Stimulated activated naive CD4-positive, alpha-beta T cell (primary cell): ENCODE measurements around the gene BPHL.
"Not testable (repeated sequence)": the region's sequence is repeated elsewhere in the genome, so short reads cannot be mapped to it uniquely, and the experiment has no call there.

ENCODE experiments used
- DNase-seq, 6 experiments: peaks; one replicate each; lab custom pipeline; 2025; lab: John Stamatoyannopoulos, UW

Gene BPHL

DNA sequence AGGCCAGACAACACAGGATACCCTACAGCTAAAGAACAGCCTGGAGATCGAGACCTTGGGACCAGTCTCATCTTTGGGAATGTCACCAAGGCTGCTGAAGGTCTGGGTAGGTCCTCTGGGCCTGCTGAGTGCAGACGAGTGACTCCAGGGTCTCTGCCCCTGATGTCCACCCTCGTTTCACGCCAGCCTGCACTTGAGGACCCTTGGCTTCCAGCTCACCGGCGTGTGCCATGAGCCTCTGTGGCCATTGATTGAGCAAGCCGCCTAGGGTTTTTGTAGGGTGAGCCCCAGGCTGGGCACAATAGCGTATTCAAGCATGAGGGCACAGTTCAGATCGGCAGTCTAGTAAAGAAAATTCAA, 4.3 kb downstream of the BPHL start:
- no peak for DNase-seq

DNA sequence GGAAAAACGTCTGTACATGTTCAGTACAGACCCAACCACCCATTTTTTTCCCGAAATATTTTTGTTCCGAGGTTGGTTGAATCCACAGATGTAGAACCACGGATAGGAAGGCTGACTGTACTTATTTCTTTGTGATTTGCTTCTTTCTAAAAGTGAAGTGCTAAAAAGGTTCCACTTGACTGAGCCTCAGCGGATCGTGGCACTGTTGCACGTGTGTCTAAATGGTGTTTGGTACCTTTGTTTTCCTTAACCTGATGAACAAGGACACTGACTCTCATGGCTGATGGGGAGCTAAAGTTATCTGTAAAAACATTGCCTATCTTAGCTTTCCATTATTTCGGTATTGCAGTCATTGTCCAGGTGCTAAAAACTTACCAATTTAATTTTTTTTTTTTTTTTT, 6.2 kb downstream of the BPHL start:
- no peak for DNase-seq

DNA sequence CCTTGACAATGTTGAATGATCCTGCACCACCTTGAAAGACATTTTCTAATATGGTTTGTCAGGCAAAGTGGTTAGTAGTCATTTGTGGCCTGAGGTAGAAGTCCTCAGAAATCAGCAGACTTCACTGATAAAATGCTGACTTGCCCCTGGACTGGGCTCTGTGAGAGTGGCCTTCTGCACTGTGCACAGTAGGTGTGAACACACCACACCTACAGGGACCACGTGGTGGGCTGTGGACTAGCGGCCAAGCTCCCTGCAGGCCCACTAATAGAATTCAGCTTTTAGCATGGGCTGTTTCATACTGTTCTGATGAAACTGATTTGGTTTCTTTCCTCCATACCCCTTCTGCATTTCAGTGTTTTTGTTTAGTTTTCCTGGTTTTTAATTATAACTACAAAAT, 7.3 kb downstream of the BPHL start:
- DNase-seq, result no peak

DNA sequence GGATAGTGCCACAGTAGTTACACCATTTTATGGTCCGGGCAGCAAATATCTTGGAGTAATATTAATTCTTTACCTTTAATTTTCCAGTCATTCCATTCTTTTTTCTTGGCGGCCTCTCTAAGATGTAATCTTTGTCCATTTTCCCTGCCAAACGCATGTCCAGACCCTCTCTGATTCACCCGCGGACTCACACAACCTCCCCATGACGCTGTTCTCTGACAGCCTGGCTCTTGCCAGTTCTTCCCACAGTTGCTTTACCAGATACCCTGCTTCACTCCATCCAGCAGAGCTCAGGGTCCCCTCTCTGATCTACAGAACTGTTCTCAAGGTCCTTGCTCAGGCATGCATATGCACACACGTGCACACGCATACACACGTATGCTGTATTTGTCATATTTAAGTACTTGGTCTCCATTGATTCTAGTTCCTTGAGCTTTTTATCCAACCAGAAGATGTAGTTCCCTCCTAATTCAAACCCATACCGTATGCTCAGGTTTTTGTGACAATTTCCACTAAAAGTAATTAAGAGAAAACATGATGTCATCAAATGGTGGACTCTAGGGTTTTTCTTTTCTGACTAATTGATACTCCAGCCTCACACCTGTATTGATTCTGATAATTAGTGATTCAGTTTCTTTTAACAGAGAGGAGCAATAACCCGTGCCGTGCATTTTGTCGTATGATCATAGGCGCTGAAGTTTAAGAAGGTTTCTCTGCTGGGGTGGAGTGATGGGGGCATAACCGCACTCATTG, 10.0 kb downstream of the BPHL start:
- no peak for DNase-seq

DNA sequence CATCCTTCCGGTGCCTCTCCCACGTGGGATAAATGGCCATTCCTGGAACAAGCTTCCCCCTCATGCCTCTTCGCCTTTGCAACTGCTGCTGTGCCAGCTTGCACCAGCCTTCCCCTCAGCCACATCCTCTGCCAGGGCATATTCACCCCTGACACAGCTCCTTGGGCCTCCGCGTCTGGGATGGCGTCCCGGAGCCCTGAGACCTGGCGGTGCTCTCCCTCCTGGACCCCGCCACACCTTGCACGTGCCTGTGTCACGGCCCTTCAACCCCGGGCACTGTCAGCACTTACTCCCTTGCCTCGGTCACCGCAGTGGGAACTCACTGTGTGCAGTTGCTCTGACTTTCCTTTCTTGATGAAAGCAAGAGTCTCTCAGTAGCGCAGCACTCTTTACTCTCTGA, 13.2 kb downstream of the BPHL start:
- DNase-seq, result no peak

DNA sequence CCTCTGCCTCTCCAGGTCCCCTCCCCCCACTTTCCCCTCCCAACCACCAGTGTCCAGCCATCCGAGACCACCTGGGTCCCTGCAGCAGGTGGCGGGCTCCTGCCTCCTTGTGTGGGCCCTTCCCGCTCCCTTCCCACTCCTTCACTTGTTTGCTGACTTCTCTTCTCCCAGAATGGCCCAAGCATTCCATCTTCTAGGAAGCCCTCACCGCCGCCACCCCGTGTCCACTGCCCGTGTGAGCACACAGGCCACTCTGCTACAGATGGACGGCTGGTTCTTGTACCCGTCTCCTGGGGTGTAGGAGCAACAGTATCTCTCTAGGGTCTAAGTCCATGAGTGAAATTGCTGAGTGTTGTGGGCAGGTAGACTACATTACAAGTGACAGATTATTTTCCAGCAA, 15.0 kb downstream of the BPHL start:
- no peak for DNase-seq

DNA sequence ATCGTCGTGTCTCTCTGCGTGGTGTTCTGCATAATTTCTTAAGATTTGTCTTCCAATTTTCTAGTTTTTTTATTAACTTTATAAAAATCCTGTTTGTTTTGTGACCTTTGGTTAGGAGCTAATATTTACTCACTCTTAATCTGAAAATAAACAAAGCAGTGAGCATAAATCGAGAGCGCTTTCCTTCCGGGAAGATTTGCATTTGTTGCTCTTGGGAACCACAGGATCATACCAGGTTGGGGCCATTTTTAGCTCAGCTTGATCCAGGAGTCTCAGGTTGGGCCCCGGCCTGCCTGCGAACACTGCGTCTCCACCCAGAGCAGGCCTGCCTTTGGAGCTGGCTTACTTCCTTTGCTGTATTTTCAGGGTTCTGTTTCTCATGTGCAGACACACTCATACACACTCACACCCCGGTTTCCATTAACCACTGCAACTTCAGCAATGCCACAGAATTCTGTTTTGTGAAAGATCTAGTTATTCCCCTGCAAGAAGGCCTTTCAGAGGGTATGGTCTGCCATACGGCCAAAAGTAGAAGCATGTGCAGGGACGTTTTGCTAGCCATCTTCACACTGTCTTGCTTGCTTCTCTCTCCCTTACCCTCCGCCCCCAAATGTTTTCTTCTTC, 17.3 kb downstream of the BPHL start:
- DNase-seq, result no peak

DNA sequence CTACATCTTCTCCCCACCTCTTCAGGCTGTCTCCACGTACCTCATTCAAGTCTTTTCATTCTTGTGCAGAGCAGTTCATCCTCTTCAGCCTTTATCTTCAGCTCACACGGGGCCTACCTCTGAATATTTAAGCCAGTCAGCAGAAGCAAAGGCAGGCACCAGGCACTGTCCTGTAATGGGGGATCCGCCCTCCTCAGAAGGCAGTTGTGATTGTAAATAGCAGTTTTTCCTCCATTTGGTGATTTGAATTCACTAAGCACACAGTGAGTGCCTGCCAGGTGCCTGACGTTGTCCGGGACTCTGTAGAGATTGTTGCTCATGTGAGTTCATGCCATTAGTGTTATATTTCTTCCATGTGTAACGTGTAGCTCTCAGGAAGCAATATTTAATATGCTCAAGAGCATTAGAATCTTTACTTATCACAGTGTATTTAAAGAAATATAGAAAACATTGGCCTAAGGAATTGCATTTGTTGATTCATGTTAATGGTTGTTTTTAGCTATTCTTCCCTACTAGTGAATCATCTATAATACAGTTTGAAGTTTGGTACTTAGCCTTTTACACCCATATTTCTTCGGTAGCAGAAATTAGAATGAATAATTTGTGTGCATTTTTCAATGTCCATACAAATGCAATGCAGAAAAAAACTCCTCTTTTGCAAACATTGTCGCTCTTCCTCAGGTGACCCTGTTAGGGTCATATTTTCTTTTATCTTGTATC, 17.9 kb downstream of the BPHL start:
- no peak for DNase-seq

DNA sequence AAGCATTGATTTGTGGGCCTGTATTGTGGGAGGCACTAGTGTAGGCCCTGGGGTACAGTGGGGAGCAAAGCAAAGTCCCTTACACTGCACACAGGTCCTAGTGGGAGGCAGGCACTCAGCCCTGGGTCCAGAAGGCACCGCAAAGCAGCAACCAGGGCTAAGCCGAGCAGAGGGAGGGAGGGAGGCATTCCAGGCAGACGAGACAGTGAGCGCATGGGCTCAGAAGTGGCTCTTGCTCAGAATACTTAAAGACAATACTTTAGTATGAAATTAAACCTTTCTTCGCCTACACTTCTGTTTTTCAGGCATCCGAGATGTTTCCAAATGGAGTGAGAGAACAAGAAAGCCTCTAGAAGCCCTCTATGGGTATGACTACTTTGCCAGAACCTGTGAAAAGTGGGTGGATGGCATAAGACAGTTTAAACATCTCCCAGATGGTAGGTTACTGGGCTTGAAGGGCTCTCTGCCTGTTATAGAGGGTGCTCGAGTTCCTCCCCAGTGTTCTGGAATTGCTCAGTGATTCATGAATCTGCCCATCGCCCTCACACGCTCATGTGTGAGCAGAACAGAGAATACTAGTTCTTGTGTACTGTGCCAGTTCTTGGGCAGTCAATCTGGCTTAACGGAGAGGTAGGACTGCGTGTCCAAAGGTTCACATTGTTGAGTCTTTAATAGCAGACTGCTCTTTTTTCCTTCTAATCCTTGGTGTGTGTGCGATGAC, 18.7 kb downstream of the BPHL start:
- no peak for DNase-seq

DNA sequence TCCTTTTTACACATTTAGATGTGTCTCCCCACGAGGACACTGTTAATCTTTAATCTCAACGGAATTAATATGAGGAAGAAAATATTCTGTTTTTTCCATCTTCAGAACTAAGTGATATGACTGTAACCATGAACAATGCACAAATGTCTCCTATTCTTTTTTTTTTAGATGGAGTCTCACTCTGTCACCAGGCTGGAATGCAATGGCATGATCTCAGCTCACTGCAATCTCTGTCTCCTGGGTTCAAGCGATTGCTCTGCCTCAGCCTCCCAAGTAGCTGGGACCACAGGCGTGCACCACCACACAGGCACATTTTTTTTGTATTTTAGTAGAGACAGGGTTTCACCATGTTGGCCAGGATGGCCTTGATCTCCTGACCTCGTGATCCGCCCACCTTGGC, 19.4 kb downstream of the BPHL start:
- DNase-seq, result not testable (repeated sequence)

DNA sequence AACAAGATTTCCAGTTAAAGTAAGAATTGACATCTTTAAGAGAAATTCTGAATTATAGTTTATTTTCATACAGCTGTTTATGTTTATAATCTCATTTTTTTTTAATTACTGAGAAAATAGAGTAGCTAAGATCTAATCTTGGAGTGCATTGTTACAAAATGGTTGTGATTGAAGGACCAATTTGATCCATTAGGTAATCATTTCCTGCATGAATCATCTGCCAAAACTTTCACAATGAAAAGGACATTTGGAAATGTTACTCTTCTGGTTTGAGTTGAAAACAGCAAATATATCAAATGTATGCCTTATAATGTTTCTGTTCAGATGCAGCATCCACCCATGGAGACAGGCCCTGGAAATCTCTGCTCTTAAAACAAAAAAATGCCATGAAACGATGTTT, 19.8 kb downstream of the BPHL start:
- no peak for DNase-seq

DNA sequence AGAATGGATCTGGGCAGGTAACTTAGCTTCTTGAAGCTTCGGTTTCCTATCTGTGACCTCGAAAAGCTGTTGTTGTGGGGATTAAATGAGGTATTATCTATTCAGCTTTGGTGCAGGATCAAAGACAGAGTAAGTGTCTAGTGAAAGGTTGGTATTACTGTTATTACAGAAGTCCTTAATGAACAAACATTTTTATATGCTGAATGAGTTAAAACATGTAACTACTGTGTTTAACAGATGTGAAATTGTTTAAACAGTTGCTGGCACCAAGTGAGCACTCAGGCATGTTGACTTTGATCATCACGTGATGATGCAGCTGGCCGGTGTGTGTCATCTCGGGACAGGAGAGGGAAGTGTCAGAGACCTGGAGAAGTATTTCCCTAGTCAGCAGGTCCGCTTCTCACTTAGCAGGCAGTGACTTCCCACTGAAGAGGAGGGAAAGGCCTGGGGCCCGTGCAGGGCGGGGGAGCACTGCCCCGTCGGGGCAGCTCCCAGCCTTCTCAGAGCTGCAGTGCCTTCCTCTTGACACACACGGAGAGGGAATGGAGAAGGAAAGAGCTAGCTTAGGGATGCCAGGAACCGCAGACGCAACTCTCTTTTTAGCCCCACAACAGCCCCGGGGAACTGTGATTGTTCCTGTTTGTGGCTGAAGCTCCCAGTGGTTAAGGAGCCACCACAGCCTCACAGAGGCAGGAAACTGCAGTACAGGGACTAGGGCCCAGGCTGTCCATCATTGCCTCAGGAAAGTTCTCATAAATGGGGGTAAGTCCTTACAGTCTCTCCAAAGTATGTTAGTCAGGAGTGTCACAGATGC, 20.8 kb downstream of the BPHL start:
- no peak for DNase-seq

DNA sequence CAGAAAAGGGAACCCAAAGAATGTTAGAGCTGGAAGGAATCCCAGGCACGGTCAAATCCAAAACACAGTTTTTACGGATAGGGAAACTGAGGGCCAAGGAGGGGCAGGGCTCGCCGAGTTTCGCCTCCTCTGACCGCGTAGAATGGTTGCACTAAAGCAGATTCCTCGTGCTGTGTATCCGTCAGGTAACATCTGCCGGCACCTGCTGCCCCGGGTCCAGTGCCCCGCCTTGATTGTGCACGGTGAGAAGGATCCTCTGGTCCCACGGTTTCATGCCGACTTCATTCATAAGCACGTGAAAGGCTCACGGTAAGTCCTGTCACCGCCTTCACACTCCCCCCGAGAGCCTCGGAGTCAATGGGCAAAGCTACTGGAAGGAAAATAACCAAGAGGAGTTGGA, 21.7 kb downstream of the BPHL start:
- DNase-seq, result no peak

DNA sequence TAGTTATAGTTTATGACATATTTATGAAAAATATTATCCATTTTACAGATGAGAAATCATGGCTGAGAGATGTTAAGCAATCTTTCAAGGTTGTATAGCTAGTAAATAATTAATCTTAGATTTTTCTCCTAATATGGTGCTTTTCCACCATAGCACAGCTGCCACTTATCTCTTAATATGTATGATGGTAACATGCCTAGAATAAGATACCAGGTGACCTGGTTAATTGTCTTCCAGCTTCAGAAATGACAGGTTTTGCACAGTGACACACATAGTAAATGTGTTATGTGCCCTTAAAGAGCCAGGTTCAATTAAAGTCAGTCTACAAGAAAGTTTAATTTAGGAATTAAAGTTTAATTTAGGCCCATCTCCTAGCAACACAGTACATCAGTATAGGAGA, 24.0 kb downstream of the BPHL start:
- DNase-seq, result no peak

DNA sequence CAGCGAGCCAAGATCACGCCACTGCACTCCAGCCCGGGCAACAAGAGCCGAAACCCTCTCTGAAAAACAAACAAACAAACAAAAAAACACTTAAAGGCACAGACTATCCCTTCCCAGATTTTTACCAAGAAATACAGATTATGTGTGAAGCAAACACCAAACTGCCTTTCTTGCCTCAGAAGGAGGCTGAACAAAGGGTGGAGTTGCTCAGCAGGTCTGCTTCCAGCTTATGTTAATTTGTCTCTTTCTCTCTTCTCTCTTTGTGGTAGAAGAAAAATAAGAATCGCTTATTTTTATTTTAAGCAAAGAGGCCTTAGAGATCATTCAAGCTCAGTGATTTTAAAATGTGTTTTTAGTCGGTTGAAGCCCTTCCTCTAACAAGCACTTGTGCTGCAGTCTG, 24.6 kb downstream of the BPHL start:
- DNase-seq, result no peak

DNA sequence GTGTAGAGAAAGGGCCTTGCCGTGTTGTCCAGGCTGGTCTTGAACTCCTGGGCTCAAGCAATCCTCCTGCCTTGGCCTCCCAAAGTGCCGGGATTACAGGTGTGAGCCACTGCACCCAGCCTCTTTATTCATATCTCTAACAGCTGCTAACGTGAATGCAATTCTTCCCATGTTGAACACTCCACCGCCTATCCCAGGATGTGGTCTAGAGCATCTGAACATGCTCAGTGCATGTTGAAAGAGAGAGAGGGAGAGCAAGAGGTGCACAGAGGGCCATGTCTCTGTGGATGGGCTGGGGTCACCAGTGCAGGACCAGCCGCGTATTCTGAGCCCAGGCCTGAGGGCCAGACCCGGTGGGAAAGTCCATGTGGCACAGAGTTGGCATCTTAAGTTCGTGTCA, 26.1 kb downstream of the BPHL start:
- no peak for DNase-seq

DNA sequence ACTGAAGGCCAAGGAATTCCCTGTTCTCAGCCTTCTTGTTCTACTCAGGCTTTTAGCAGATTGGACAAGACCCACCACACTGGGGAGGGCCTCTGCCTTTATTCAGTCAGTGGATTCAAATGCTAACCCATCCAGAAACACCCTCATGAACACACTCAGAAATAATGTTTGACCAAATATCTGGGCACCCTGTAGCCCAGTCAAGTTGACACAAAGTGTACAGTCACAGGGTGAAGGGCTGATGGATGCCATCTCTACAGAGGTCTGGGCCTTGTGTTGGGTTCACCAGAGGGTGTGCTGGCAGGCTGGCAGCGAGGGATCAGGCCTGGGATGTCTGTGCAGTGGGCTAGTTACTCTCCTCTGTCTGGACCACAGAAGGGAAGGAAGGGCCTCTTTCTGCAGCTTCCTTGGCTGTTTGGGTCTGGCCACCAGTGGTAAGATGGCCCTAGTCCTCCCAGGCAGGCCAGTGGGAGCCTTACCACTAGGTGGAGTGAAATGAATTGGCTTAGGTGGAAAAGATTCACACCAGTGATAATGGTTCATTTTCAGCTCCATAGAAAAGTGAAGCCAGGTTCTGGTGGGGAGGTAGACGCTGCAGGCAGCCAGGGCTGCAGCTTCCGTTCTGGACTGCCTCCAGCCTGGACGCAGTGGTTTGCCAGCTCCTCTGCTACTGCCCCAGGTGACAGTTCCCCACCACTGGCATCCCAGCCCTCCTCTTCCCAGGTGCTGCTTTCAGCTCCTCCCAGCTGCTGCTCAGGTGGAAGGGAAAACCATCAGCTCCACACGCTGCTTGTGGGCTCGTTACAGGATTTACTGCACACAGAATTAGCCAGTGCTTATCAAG, 29.6 kb downstream of the BPHL start:
- DNase-seq, result no peak

DNA sequence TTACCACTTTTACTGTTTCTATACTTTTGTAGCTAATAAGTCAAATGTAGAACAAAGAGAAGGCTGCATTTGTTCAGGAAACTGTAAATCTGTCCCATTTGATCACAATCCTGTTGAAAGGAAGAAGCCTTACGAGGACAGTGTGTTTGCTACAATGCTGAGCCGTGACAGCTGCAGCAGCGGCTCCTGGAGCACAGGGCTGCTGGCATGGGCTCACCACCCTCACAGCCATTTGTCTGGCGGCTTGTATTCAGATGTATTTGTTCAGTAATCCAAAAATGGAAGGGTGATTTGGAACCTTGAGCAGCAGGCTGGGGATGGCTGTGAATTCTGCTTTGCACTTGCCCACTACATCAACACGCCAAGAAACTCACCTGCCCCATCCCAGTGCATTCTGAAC, 33.2 kb downstream of the BPHL start:
- DNase-seq, result no peak

DNA sequence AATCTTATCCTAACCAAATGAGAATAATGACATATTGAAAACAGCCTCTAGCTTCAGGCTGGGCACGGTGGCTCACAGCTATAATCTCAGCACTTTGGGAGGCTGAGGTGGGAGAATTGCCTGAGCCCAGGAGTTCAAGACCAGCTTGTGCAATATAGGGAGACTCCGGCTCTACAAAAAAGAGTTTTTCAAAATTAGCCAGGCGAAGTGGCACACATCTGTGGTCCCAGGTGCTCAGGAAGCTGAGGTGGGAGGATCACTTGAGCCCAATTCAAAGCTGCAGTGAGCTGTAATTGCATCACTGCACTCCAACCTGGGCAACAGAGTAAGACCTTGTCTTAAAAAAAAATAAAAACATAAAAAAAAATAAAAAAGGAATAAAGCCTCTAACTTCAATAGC, 34.2 kb downstream of the BPHL start:
- DNase-seq, result no peak

DNA sequence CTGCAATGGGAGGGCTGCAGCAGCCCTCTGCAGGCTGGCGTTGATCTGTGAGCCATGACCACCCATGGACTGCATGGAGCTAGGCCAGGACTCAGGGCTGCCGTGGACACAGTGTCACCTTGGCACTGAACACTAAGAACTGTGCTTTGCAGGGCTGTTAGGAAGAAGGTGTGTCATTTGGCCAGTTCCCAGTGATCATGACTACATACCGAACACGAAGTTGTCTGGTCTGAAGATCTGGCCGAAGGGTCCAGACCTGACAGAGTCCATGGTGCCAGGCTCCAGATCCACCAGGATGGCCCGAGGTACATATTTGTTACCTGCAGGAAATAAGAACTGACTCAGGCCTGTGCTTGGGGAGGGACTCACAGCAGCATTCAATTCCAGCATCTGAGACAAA, 36.9 kb downstream of the BPHL start:
- not testable (repeated sequence) for DNase-seq
